KMS-11 (cell line): ENCODE measurements around the gene NEDD4L.

Source experiments
- H2AFZ ChIP-seq: fragments of 200-600 bp; sonication (generic); 2 replicates; pipeline ENCODE4 v1.6.1; 2016; ENCODE audit warnings: antibody characterized with exemption, mixed run types, low read depth
- H3K27ac ChIP-seq: fragments of 200-600 bp; sonication (generic); 2 replicates; pipeline ENCODE4 v1.6.1; 2016; ENCODE audit warnings: mild to moderate bottlenecking, mixed run types
- H3K27me3 ChIP-seq: fragments of 200-600 bp; sonication (generic); 2 replicates; pipeline ENCODE4 v1.6.1; 2017; ENCODE audit warnings: mild to moderate bottlenecking, low read depth, mixed run types, moderate library complexity; ENCODE audit not compliant: insufficient read depth
- H3K36me3 ChIP-seq: fragments of 200-600 bp; sonication (generic); 2 replicates; pipeline ENCODE4 v1.6.1; 2017; ENCODE audit warnings: mild to moderate bottlenecking, mixed run types; ENCODE audit not compliant: insufficient read depth
- H3K4me1 ChIP-seq: fragments of 200-600 bp; sonication (generic); 2 replicates; pipeline ENCODE4 v1.6.1; 2016; ENCODE audit warnings: mild to moderate bottlenecking, low read depth, mixed run types; ENCODE audit not compliant: poor library complexity, severe bottlenecking
- H3K4me2 ChIP-seq: fragments of 200-600 bp; sonication (generic); 2 replicates; pipeline ENCODE4 v1.7.0; 2016; ENCODE audit warnings: mild to moderate bottlenecking, mixed run types
- H3K4me3 ChIP-seq: fragments of 200-600 bp; sonication (generic); IDR thresholded peaks from 2 replicates; pipeline ENCODE4 v1.6.1; 2017; ENCODE audit warnings: low read depth, low read length, mixed read lengths; ENCODE audit not compliant: insufficient read depth
- H3K79me2 ChIP-seq: fragments of 200-600 bp; sonication (generic); 2 replicates; pipeline ENCODE4 v1.6.1; 2016; ENCODE audit warnings: low read depth, mixed run types; ENCODE audit not compliant: insufficient read depth
- H3K9ac ChIP-seq: fragments of 200-600 bp; sonication (generic); 2 replicates; pipeline ENCODE4 v1.6.1; 2016; ENCODE audit warnings: mild to moderate bottlenecking, mixed run types
- H4K20me1 ChIP-seq: fragments of 200-600 bp; sonication (generic); 2 replicates; pipeline ENCODE4 v1.6.1; 2016; ENCODE audit warnings: mild to moderate bottlenecking, mixed run types; ENCODE audit not compliant: insufficient read depth
- CTCF ChIP-seq: fragments of 200-600 bp; sonication (generic); conservative IDR thresholded peaks from 2 replicates; pipeline ENCODE4 v1.6.1; 2017; ENCODE audit warnings: low read depth, mild to moderate bottlenecking, antibody characterized with exemption, low read length, moderate library complexity, mixed read lengths

NEDD4L gene

GRCh38 chr18:58027341-58027740 is 16.7 kb upstream of the NEDD4L start:
- H3K27ac ChIP-seq: no peak overlapping the region
- no peaks in the 10 kb centered on the region for H4K20me1 ChIP-seq
- no peak overlapping the region for H3K9ac ChIP-seq
- no peaks in the 10 kb centered on the region for H3K79me2 ChIP-seq
- no peaks in the 10 kb centered on the region for H3K36me3 ChIP-seq
- TF ChIP-seq CTCF: no peak
- no peak overlapping the region for H3K4me3 ChIP-seq
- no peak overlapping the region for H3K4me2 ChIP-seq
- no peak overlapping the region for H2AFZ ChIP-seq
- no peaks in the 10 kb centered on the region for H3K27me3 ChIP-seq
- no peaks in the 10 kb centered on the region for H3K4me1 ChIP-seq

- no peaks in the 10 kb centered on the region for H3K36me3 ChIP-seq
- no peak overlapping the region for H3K27ac ChIP-seq
- H3K9ac ChIP-seq: no peak overlapping the region
- H3K79me2 ChIP-seq: no peaks in the 10 kb centered on the region
- no peaks in the 10 kb centered on the region for H3K27me3 ChIP-seq
- no peak for TF ChIP-seq CTCF
- H4K20me1 ChIP-seq: no peaks in the 10 kb centered on the region
- H3K4me2 ChIP-seq: no peak overlapping the region
- H2AFZ ChIP-seq: no peak overlapping the region
- H3K4me1 ChIP-seq: no peaks in the 10 kb centered on the region
- H3K4me3 ChIP-seq: no peak overlapping the region
Observed at GRCh38 chr18:58028109-58028784, 15.8 kb upstream of the NEDD4L start.

- no peaks in the 10 kb centered on the region for H3K4me1 ChIP-seq
- no peaks in the 10 kb centered on the region for H3K36me3 ChIP-seq
- no peaks in the 10 kb centered on the region for H3K27me3 ChIP-seq
- H3K27ac ChIP-seq: no peak overlapping the region
- H3K4me3 ChIP-seq: no peak overlapping the region
- TF ChIP-seq CTCF: no peak
- H2AFZ ChIP-seq: no peak overlapping the region
- no peak overlapping the region for H3K9ac ChIP-seq
- no peaks in the 10 kb centered on the region for H3K79me2 ChIP-seq
- H3K4me2 ChIP-seq: no peak overlapping the region
- H4K20me1 ChIP-seq: no peaks in the 10 kb centered on the region
Observed at GRCh38 chr18:58032233-58032632, 11.8 kb upstream of the NEDD4L start.

- Histone ChIP-seq H4K20me1 (no peaks in the 10 kb centered on the region), H3K4me2 (no peak overlapping the region), H3K27ac (no peak overlapping the region), H3K9ac (no peak overlapping the region), H3K79me2 (no peaks in the 10 kb centered on the region), H3K4me1 (no peaks in the 10 kb centered on the region), H3K36me3 (no peaks in the 10 kb centered on the region), H3K27me3 (no peaks in the 10 kb centered on the region), H2AFZ (no peak overlapping the region), H3K4me3 (no peak overlapping the region)
- TF ChIP-seq CTCF: no peak
Observed at GRCh38 chr18:58033216-58033615, 10.8 kb upstream of the NEDD4L start.
